Lung (tissue), 12 donors: ENCODE measurements around the gene FHL1. TPM values are rescaled to one million over a fixed set of nuclear protein-coding genes. Genes with fewer than 3 reads are reported as not detected.

ENCODE experiments used
- ATAC-seq: fragments of 200-7000 bp; cut with Tn5 transposase; one replicate; pipeline ENCODE4 v1.9.1; 2020; ENCODE audit warnings: moderate number of reproducible peaks; ENCODE audit not compliant: insufficient read depth, low FRiP score
- DNase-seq, 3 donors: peaks; one replicate each; pipeline ENCODE4 v3.0.0-alpha.2; 2013 to 2017
- H3K27ac ChIP-seq, 2 donors: one replicate each; pipeline ENCODE4 v1.5.1; 2013; ENCODE audit warnings: mild to moderate bottlenecking in 2 of 2, moderate library complexity in 2 of 2, control low read depth in 1 of 2, inconsistent platforms in 1 of 2, low read depth in 1 of 2, low read length in 1 of 2
- H3K27me3 ChIP-seq, 3 donors: one replicate each; pipeline ENCODE4 v1.5.1; 2013; ENCODE audit warnings: low read length in 2 of 3; ENCODE audit not compliant: control insufficient read depth in 3 of 3, insufficient read depth in 3 of 3
- H3K36me3 ChIP-seq, 4 donors: one replicate each; pipeline ENCODE4 v1.5.1; 2013; ENCODE audit warnings: low read length in 4 of 4, mild to moderate bottlenecking in 1 of 4, moderate library complexity in 1 of 4; ENCODE audit not compliant: control insufficient read depth in 4 of 4, insufficient read depth in 4 of 4
- H3K4me1 ChIP-seq, 5 donors: one replicate each; pipeline ENCODE4 v1.5.1; 2013; ENCODE audit warnings: low read length in 5 of 5, mild to moderate bottlenecking in 2 of 5, moderate library complexity in 1 of 5; ENCODE audit not compliant: control insufficient read depth in 5 of 5, insufficient read depth in 5 of 5
- H3K4me3 ChIP-seq: one replicate; pipeline ENCODE4 v1.5.1; 2013; ENCODE audit warnings: mild to moderate bottlenecking, control low read depth, moderate library complexity
- H3K9ac ChIP-seq, 2 donors: one replicate each; pipeline ENCODE4 v1.5.1; 2013; ENCODE audit warnings: low read length in 2 of 2, control low read depth in 1 of 2; ENCODE audit not compliant: insufficient read depth in 1 of 2
- H3K9me3 ChIP-seq, 4 donors: one replicate each; pipeline ENCODE4 v1.5.1; 2013; ENCODE audit warnings: low read length in 3 of 4, mild to moderate bottlenecking in 1 of 4, moderate library complexity in 1 of 4; ENCODE audit not compliant: control insufficient read depth in 4 of 4, insufficient read depth in 3 of 4
- CTCF ChIP-seq: IDR thresholded peaks from 2 replicates; pipeline ENCODE4 v1.5.1; 2012; ENCODE audit warnings: mild to moderate bottlenecking; ENCODE audit errors: control extremely low read depth, extremely low read depth
- WGBS, 2 donors: extraction: QIAGEN DNeasy Blood & Tissue Kit; methylation state at CpG; one replicate each; pipeline ENCODE4 v1.1.7; 2013; 5-methylcytosine and 5-hydroxymethylcytosine counted together
- polyA plus RNA-seq, 2 donors: library from polyadenylated mRNA; stranded (reverse); fragments of 200-250 nt; gene quantifications; one replicate each; pipeline ENCODE4 v1.2.1, GENCODE V29; 2013
- total RNA-seq, 2 donors: library from RNA; depleted of rRNA in 1 of 2; stranded (reverse); fragments of >200 nt in 1 of 2; gene quantifications; one replicate each; pipeline ENCODE4 v1.2.1, GENCODE V29; 2014 to 2021
- donor health status: control.
- donor health status: control.
- donor health status: Bipolar disorder and iron deficiency.
- donor health status: healthy.
- donor health status: DM: yes; HTN: yes; CAD: no.

Gene FHL1
- total and polyA plus RNA-seq, 4 donors, result 49.6 to 313 (median 150) TPM

DNA sequence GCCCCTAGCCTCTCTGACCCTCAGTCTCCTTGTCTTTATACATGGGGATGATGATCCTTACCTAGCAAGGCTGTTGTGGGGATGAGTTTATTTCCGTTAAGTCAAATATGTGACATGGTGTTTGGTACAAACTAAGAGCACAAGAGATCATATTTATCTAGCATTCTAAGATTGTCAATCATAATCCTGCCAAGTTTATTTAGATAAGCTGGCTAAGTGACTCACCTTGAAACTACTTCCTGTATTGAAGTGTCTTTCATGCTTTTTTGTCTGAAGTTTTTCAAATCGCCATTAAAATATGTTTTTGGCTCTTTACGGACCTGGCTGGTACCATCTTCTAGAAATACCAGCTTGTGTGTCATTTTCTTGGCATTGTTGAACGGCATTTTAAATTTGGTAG, 73.2 kb downstream of the FHL1 start:
- DNase-seq (no peak), ATAC-seq (no peak)
- WGBS, 2 donors, result 77 to 91% methylated on average over 4 of the region's 4 CpGs
- H3K9ac ChIP-seq, result no peak overlapping the region
- no peak overlapping the region for H3K27ac ChIP-seq
- no peak for TF ChIP-seq CTCF
- no peak overlapping the region for H3K4me3 ChIP-seq
- H3K36me3 ChIP-seq, result peaks cover 0 to 6% (median 3%) of the 10 kb centered on the region in 4 donors
- no peaks in the 10 kb centered on the region for H3K4me1 ChIP-seq
- H3K9me3 ChIP-seq, result no peaks in the 10 kb centered on the region
- H3K27me3 ChIP-seq, result peaks cover 0 to 4% (median 2%) of the 10 kb centered on the region in 3 donors

DNA sequence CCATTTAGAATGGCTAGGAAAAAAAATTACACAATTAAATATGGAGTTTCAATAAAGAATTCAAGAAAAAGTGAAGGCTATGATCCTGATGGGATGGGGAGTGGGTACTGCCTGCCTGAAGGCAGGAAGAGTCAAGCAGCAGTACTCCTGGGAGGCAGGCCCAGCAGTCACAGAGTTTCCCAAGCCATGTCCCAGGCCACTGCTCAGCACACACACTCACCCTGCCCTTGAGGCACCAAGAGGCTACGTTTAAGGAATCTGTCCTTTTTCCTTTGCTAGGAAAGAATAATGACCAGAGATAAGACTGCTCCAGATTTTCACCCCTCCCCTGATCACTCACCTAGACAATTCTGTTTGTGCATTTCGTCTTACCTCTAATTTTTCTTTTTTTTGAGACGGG, 73.6 kb downstream of the FHL1 start:
- WGBS, 2 donors, result 69 to 87% methylated on average over 3 of the region's 3 CpGs
- H3K27me3 ChIP-seq, result peaks cover 0 to 4% (median 2%) of the 10 kb centered on the region in 3 donors
- H3K9ac ChIP-seq, result no peak overlapping the region
- H3K36me3 ChIP-seq, result peaks cover 2 to 8% (median 3%) of the 10 kb centered on the region in 4 donors
- DNase-seq (no peak), ATAC-seq (no peak)
- H3K27ac ChIP-seq, result no peak overlapping the region
- H3K4me3 ChIP-seq, result no peak overlapping the region
- H3K9me3 ChIP-seq, result no peaks in the 10 kb centered on the region
- no peaks in the 10 kb centered on the region for H3K4me1 ChIP-seq
- no peak for TF ChIP-seq CTCF

- ATAC-seq, result no peak
These were observed 74.6 kb downstream of the FHL1 start for GRCh38 chrX:136221851-136222513.

More at GRCh38 chrX:136221851-136222513, 74.6 kb downstream of the FHL1 start:
- Histone ChIP-seq H3K9me3 (no peaks in the 10 kb centered on the region), H3K4me3 (no peak overlapping the region), H3K9ac (no peak overlapping the region), H3K4me1 (no peaks in the 10 kb centered on the region), H3K27me3 (peaks cover 0 to 4% (median 2%) of the 10 kb centered on the region in 3 donors), H3K36me3 (peaks cover 3 to 8% (median 4%) of the 10 kb centered on the region in 4 donors), H3K27ac (no peak overlapping the region)
- WGBS, 2 donors, result 87 to 97% methylated on average over 3 of the region's 3 CpGs
- no peak for DNase-seq
- TF ChIP-seq CTCF, result no peak
